ENCODE data around the gene ESPN. TPM values are rescaled to one million over a fixed set of nuclear protein-coding genes. Genes with fewer than 3 reads are reported as not detected.

ESPN gene
- total RNA-seq, 1 experiment from 2014 or later = 9.3 TPM

DNA sequence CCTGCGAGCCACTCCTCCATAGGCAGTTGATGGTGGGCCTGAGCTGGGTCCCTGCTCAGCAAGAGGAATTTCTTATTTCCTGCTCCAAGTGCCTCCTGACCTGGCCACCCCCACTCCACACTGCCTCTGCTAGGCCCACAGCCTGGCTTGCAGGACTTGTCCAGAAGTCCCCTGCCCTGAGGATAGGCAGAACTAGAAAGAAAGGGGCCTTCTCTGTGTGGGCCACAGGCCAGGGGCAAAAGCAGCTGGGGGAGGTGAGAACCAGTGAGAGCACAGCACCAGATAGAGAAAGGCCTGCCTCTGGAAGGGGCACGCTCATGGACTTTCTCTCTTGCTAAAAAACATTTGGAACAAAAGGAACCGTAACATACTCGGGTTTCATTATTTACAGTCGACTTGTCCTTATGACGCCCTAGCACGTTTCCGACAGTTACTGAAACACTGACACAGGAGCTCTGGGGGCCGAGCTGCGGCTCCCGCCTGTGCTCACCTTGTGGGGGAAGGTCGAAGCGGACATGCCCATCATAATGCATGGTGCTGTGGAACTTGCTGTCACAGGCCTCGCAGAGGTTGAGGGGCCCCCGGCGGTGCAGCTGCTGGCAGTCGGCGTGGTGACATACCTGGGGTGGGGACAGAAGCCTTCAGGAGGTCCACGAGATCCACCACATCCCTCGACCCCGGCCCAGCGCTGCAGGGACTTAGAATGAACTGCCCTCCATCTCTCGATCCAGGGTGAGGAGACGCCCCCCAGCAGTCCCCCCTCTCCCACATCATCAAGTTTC lies 52.7 kb downstream of the ESPN start:
- no peak overlapping the region for H3K4me3 ChIP-seq (ENCODE audit: insufficient read depth, low read depth, low read length)
- no peaks in the 10 kb centered on the region; the same call in 1 of the 2 replicates for H3K27me3 ChIP-seq (ENCODE audit: control insufficient read depth, insufficient read depth, low read length)
- H3K36me3 ChIP-seq (replicated peaks; ENCODE audit: control insufficient read depth, insufficient read depth, low read length) = peaks cover 1% of the 10 kb centered on the region

DNA sequence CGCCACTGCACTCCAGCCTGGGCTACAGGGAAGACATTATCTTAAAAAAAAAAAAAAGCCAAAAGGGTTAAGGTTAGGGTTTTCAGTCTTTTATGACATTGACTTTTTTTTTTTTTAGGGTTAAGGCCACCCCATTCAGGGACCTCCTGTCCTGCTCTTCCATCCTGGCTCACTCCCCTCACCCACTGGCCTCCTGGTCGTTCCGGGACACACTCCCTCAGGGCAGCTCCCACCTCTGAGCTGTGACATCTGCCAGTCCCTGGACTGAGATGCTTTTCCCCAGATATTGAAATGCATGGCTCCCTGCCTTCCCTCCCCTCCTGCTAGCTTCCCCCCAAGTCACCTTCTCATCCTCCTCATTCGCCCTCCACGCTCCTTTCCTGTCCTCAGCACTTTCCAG lies 57.2 kb downstream of the ESPN start:
- DNase-seq = no peak
- Histone ChIP-seq H3K36me3 (replicated peaks; ENCODE audit: control insufficient read depth, insufficient read depth, low read length) (no peaks in the 10 kb centered on the region), H3K27me3 (ENCODE audit: control insufficient read depth, insufficient read depth, low read length) (peaks cover 19% of the 10 kb centered on the region; the same call in 1 of the 2 replicates), H3K4me3 (ENCODE audit: insufficient read depth, low read depth, low read length) (no peak overlapping the region)

More for the DNA sequence above, 52.7 kb downstream of the ESPN start:
- no peak for DNase-seq

DNA sequence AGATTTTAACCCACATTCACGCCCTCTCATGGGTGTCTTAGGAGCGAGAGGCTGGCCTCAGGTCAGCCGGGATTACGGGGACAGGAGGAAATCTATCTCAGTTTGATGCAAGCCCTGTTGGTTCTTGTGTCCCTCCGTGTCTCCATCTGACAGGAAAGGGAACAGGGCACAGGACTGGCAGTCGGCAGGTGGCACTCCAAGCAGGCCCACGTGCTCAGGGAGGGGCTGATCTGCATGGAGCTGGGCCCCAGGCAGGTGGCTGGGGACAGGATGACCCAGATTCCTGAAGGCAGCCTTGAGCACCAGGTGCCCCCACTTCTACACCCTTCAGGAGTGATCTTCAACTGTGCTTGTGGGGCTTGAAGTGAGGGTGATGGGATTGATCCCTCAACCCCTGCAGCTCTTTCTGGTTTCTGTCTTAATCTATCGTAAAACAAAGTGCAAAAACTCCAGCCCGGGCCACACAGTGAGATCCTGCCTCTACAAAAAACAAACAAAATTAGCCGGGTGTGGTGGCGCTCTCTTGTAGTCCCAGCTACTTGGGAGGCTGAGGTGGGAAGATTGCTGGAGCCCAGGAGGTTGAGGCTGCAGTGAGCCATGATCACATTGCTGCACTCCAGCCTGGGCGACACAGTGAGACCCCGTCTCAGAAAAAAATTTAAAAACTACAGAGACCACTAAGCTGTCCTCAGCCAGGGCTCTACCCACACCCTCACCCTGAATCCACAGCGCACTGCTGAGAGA lies 58.6 kb downstream of the ESPN start:
- peaks cover 19% of the 10 kb centered on the region; the same call in 1 of the 2 replicates for H3K27me3 ChIP-seq (ENCODE audit: control insufficient read depth, insufficient read depth, low read length)
- no peak overlapping the region for H3K4me3 ChIP-seq (ENCODE audit: insufficient read depth, low read depth, low read length)
- H3K36me3 ChIP-seq (replicated peaks; ENCODE audit: control insufficient read depth, insufficient read depth, low read length) = no peaks in the 10 kb centered on the region
- no peak for DNase-seq

DNA sequence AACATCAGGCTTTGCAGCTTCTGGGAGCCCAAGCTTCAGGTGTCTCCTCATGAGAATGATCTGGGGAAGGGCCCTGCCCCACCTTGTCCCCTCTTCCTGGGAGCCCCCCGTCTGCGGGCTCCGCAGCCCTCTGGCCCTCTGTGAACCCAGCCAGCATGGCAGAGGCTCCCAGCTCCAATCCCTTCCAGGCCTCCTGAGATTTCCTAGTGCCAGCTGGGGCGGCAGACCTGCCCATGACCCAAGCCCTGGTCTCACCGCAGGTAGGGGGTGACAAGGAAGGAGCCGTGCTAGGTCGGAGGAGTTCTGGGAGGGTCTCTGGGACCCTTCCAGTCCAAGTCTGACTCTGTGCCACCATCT lies 59.2 kb downstream of the ESPN start:
- H3K4me3 ChIP-seq (ENCODE audit: insufficient read depth, low read depth, low read length) = no peak overlapping the region
- H3K36me3 ChIP-seq (replicated peaks; ENCODE audit: control insufficient read depth, insufficient read depth, low read length) = no peaks in the 10 kb centered on the region
- peaks cover 19% of the 10 kb centered on the region; the same call in 1 of the 2 replicates for H3K27me3 ChIP-seq (ENCODE audit: control insufficient read depth, insufficient read depth, low read length)
- no peak for DNase-seq

DNA sequence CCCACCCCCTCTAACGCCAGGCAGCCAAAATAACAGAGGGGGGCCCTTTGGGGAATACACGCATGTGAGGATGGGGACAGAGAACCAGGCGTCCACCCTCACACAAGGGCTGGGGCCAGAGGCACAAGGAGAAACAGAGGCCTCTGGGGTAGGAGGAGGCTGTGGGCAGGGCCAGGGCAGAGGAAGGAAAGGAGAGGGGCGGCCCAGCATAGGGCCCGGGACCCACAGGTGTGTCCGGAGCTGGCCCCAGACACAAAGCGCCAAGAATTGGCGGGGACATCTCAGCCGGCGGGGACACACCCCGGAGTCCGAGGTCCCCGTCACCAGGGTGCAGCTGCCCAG lies 60.2 kb downstream of the ESPN start:
- Histone ChIP-seq H3K4me3 (ENCODE audit: insufficient read depth, low read depth, low read length) (peak overlapping the region; percentile 71), H3K36me3 (replicated peaks; ENCODE audit: control insufficient read depth, insufficient read depth, low read length) (no peaks in the 10 kb centered on the region), H3K27me3 (ENCODE audit: control insufficient read depth, insufficient read depth, low read length) (peaks cover 19% of the 10 kb centered on the region; the same call in 1 of the 2 replicates)
- no peak for DNase-seq

DNA sequence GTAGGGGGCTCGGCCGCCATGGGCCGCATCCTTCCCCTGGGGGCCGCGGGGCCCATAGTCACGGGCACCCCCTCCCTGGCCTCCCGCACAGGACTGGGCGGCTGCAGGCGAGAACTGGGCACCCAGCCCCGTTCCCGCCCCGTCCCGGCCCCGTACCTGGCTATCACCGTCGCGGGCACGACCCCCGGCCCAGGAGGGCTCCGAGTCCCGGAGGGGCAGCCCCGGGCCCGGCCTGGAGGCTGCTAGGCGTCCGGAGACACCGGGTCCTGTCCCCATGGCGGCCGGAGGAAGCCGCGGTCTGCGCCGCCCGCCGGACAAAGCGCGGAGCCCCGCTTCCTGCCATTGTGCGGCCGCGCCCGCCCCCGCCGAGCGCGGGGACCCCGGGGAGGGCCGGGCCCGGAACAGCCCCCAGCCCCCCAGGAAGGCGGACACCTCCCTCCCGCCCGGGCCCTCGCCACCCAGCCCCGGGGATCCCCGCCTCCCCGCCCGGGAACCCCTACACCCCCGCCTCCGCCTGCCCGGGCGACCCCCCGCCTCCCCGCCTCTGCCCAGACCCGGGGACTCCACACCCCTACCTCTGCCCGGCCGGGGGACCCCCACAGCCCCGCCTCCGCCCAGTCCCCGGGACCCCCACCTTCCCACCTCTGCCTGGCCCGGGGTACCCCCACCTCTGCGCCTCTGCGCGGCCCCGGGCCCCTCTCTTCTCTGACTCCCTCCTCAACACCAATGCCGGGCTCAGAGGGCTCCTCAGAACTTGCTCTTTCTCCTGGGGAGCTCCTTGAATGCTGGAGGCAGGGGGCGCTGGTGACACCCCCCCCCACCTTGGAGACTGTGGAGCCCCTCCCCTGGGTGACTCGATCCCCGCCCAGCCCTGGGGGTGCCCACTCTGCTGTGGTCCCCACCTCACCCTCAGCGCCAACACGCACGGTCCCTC lies 60.9 kb downstream of the ESPN start:
- Histone ChIP-seq H3K27me3 (ENCODE audit: control insufficient read depth, insufficient read depth, low read length) (peaks cover 19% of the 10 kb centered on the region; the same call in 1 of the 2 replicates), H3K4me3 (ENCODE audit: insufficient read depth, low read depth, low read length) (peak overlapping the region; percentile 71), H3K36me3 (replicated peaks; ENCODE audit: control insufficient read depth, insufficient read depth, low read length) (no peaks in the 10 kb centered on the region)
- peak; percentile 92 for DNase-seq

DNA sequence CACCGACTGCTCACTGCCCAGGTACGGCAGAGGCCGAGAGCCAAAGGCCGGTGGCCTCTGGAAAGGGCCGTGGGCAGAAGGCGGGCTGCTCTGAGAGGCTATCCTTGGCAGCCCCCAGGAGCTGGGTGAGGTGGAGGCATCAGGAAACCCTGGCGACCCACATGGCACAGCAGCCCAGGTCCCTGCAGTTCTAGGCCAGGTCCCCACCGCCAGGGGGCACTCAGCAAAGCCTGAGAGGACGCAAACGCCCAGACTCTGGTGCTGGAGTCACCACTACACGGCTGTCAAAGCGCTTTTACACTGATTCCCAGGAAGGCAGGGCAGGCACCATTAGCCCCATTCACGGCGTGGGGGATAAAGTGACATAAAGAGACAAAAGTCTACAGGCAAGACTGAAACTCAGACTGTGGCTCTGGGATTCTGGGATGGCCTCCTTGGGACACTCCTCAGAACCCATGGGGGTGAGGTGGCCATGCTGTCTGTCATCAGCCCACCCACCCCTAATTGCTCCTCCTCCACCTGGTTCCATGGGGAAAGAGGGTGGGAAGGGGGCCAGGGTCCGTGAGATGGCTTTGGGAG lies 61.9 kb downstream of the ESPN start:
- H3K27me3 ChIP-seq (ENCODE audit: control insufficient read depth, insufficient read depth, low read length) = peaks cover 19% of the 10 kb centered on the region; the same call in 1 of the 2 replicates
- peak; percentile 96 for DNase-seq
- peak overlapping the region; percentile 71 for H3K4me3 ChIP-seq (ENCODE audit: insufficient read depth, low read depth, low read length)
- H3K36me3 ChIP-seq (replicated peaks; ENCODE audit: control insufficient read depth, insufficient read depth, low read length) = no peaks in the 10 kb centered on the region

DNA sequence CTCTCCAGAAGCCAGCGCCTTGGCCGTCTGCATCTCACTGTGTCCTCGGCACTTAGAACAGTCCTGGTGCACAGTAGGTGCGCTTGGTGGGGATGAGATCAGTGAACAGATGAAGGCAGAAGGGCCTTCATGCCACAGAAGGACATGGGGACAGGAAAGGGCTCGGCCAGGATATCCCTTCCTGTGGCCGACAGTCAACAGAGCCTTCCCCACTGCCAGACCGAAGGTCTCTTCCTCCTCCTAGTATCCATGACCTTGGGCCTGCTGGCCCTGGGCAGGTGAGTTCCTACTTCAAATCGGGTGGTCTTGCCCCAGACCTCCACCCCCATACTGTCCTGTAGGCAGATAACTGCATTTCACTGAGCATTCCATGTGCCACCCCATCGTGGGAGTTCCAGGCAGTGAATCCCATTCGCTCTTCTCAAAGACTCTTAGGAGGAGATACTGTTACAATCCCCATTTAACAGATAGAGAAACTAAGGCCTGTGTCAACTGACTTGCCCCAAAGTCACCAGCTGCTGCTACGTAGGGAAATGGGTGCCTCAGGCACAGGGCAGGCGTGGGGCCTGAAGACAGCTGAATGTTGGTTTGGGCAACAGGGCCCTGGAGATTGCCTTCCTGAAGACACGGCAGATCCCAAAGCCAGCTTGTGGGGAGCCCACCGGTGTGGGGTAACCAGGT lies 63.4 kb downstream of the ESPN start:
- no peaks in the 10 kb centered on the region for H3K36me3 ChIP-seq (replicated peaks; ENCODE audit: control insufficient read depth, insufficient read depth, low read length)
- DNase-seq = no peak
- no peak overlapping the region for H3K4me3 ChIP-seq (ENCODE audit: insufficient read depth, low read depth, low read length)
- peaks cover 19% of the 10 kb centered on the region; the same call in 1 of the 2 replicates for H3K27me3 ChIP-seq (ENCODE audit: control insufficient read depth, insufficient read depth, low read length)

DNA sequence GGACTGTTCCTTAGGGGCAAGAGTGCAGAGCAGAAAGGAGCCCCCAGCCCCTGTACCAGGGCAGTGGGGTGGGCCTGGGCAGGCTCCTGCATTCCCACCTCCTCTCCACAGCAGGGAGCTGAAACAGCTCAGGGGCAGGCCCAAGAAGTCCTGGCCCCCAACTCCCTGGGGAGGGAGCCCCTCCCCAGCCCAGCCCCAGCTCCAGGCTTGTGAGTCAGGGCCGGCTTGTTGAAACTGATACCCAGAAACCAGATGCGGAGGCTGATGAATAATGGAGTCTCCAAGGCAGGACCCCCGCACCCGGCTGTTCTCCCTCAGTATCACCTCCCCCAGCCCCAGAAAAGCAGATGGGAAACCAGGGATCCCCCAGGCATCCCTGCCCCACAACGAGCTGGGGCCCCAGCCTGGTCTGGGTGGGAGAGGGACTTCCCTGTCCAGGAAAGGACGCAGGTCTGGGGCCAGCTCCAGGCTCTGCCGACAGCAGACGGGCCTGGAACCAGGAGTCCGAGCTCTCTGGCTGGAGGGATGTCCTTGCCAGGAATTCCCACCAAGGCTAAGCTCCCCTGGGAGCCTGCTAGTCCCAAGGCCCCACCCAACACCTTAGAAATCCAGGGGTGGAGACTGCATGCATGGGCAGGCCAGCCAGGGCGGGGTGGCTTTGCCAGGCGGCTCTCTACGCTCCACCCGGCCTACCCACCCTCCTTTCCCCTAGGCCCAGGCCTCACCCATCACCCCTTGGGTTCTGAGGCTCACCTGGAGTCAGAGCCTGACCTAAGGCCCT lies 64.2 kb downstream of the ESPN start:
- no peaks in the 10 kb centered on the region for H3K36me3 ChIP-seq (replicated peaks; ENCODE audit: control insufficient read depth, insufficient read depth, low read length)
- H3K4me3 ChIP-seq (ENCODE audit: insufficient read depth, low read depth, low read length) = no peak overlapping the region
- H3K27me3 ChIP-seq (ENCODE audit: control insufficient read depth, insufficient read depth, low read length) = peaks cover 19% of the 10 kb centered on the region; the same call in 1 of the 2 replicates
- no peak for DNase-seq

DNA sequence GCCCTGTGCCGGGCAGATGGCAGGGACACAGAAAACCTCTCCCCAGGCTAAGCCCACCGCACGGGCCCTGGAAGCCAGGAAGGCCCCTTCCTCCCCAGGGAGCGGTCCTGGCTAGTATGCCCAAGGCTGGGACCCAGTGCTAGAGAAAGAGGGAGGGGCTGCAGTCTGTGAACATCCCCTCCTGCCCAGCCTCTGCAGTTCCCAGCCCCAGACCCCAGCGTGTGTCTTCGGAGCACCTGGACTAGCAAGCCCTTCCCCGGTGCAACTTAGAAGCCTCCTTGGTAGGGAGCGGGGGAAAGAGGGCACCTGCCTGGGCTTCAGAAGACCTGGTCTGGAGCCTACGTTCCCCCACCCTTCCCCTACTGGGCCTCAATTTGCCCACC lies 64.8 kb downstream of the ESPN start:
- Histone ChIP-seq H3K4me3 (ENCODE audit: insufficient read depth, low read depth, low read length) (no peak overlapping the region), H3K36me3 (replicated peaks; ENCODE audit: control insufficient read depth, insufficient read depth, low read length) (no peaks in the 10 kb centered on the region), H3K27me3 (ENCODE audit: control insufficient read depth, insufficient read depth, low read length) (peaks cover 15% of the 10 kb centered on the region; the same call in 1 of the 2 replicates)
- no peak for DNase-seq

DNA sequence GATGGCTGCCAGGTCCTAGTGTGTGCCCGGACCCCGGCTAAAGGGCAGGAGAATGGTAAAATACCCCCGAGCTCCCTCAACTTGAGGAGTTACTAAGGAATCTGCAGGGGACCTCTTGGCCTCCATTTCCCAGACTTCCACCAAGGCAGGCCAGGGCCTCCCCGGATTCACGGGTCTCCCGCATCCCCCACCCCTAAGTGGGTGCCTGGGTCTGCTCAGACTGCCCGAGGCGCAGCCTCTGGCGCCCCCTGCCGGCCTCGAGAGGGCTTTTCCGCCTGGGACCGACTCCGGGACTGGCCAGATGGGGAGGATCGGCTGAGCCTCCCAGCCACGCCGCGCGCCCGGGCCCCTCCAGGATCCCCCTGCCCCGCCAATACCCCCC lies 65.2 kb downstream of the ESPN start:
- H3K27me3 ChIP-seq (ENCODE audit: control insufficient read depth, insufficient read depth, low read length) = peaks cover 11% of the 10 kb centered on the region; the same call in 1 of the 2 replicates
- H3K36me3 ChIP-seq (replicated peaks; ENCODE audit: control insufficient read depth, insufficient read depth, low read length) = no peaks in the 10 kb centered on the region
- DNase-seq = peak; percentile 98
- peak overlapping the region; percentile 74 for H3K4me3 ChIP-seq (ENCODE audit: insufficient read depth, low read depth, low read length)

DNA sequence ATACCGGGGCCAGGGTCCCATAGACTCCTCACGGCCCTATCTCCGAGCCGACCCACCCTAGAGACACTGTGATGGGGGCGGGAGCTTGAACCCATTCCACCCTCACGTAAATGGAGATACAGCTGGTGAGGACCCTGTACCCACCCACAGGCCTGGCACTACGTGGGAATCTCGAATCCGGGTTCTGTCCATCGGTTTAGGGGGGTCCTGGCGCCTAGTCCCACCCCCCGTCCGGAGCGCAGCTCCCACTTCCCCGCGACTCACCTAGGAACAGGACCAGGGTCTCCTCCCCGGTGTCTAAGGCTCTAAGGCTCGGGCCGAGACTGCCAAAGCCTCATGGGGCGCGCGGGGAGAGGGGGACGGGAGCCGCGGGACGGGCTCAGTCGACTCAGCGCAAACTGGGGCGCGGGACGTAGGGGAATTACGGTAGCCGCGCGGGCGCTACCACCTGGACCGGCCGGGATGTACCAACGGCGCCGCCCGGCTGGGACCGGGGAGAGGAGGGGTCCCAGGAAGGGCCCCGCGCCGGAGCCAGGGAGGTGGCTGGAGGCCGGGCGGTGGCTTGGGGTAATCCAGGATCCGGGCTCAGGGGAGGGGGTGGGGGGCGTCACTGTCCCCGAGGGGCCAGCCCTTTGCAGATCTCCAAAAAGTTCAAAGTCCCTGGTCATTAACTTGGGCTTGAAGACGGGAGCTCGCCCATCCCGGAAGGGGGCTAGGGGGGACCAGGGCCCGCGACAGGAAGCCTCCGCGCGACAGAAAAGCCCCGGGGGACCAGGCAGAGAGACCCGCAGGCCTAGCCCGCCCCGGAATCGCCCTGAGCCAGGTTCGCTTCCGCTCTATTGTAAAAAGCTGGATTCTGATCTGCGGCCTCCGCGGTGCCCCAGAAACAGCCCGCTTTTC lies 65.9 kb downstream of the ESPN start:
- Histone ChIP-seq H3K4me3 (ENCODE audit: insufficient read depth, low read depth, low read length) (peak overlapping the region; percentile 74), H3K36me3 (replicated peaks; ENCODE audit: control insufficient read depth, insufficient read depth, low read length) (no peaks in the 10 kb centered on the region), H3K27me3 (ENCODE audit: control insufficient read depth, insufficient read depth, low read length) (peaks cover 6% of the 10 kb centered on the region; the same call in 1 of the 2 replicates)
- DNase-seq = peak; percentile 96
